Measurements from ENCODE around the gene OPTN.

DNA sequence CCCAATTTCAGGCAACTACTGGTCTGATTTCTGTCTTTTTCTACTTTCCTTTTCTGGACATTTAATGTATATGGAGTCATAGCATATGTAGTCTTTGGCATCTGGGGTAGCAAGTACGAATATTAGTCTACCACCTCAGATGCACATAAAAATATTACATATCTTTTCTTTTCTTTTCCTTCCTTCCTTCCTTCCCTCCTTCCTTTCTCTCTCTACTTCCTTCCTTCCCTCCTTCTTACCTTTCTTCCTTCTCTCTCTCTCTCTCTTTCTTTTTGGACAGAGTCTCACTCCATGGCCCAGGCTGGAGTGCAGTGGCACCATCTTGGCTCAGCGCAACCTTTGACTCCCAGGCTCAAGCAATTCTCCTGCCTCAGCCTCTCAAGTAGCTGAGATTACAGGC, 4.0 kb upstream of the OPTN start:
- TF ChIP-seq, protein P1, sequence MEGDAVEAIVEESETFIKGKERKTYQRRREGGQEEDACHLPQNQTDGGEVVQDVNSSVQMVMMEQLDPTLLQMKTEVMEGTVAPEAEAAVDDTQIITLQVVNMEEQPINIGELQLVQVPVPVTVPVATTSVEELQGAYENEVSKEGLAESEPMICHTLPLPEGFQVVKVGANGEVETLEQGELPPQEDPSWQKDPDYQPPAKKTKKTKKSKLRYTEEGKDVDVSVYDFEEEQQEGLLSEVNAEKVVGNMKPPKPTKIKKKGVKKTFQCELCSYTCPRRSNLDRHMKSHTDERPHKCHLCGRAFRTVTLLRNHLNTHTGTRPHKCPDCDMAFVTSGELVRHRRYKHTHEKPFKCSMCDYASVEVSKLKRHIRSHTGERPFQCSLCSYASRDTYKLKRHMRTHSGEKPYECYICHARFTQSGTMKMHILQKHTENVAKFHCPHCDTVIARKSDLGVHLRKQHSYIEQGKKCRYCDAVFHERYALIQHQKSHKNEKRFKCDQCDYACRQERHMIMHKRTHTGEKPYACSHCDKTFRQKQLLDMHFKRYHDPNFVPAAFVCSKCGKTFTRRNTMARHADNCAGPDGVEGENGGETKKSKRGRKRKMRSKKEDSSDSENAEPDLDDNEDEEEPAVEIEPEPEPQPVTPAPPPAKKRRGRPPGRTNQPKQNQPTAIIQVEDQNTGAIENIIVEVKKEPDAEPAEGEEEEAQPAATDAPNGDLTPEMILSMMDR (IDR thresholded peaks at IDR 0.05): no peak
- TF ChIP-seq POLR2AphosphoS5 (IDR thresholded peaks at IDR 0.05) (no peak), POLR2A (IDR thresholded peaks at IDR 0.05) (no peak), EP300 (IDR thresholded peaks at IDR 0.05) (no peak)

Data from stomach (tissue), 4 donors.